ENCODE measurements around the gene RFX8.

RFX8 gene

DNA sequence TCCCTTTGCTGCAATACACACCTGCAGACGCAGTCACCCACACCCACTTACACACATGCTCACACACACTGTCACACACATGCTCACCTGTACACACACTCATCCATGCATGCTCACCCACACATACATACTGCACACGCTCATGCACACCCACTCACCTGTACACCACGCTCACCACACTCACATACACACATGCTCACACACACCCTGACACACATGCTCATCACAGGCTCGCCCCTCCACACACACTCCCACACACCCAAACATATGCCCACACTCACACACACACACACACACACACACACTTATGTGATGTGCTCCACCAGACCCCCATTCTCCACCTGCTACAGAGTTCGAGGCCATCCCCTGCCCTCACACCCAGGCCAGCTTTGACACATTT lies 64.8 kb downstream of the RFX8 start:
- DNase-seq (ENCODE audit: low read depth in 2 of 2), result no peak

DNA sequence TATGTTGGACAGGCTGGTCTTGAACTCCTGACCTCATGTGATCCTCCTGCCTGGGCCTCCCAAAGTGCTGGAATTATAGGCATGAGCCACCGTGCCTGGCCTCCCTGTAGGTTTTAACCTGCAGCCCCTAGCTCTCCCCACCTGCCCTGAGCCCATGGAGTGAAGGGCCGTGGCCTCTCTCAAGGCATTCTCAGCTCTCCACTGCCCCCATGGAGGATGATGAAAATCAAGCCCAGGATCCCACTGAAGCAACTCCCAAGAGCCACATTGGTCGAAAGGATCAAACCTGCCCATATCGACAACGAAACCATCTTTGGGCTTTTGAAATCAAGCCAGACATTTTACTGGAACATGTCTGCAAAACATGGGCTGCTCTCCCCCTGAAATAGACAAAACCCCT lies 65.2 kb downstream of the RFX8 start:
- DNase-seq (ENCODE audit: low read depth in 2 of 2), result no peak

DNA sequence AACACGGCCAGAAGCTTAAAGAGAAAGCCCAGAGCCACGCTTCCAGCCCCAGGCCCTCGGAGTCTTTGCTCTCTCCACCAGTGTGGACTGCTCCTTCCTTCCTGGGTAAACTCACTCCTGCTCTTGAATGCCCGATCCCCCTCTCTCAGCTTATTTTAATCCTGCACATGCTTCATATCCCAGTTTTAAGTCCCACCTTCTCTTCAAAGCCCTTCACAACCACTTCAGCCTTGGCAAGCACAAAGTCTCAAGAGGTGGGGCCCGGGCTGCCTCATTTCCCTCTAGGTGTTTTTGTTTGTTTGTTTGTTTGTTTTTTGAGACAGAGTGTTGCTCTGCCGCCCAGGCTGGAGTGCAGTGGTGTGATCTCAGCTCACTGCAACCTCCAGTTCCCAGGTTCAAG lies 66.0 kb downstream of the RFX8 start:
- no peak for DNase-seq (ENCODE audit: low read depth in 2 of 2)

DNA sequence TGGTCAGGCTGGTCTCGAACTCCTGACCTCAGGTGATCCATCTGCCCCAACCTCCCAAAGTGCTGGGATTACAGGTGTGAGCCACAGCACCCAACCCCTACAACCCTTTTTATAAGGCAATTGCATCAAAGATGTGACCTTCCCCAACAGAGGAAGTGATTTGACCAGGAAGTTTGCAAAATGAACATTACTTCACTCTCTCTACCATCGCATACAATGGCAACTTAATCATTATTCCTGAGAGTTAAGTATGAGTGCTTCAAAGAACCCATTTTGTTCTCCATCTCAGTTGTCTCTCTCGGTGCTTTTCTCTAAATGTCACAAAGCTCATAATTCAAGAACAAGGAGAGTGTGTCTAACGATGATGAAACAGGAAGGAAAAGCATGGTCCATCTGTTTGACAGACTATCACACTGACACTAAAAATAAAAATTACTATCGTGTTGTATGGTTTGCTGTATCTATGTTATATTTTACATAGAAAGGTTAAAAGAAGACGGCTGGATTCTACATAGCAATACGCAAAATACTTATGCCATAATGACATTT lies 69.5 kb downstream of the RFX8 start:
- no peak for DNase-seq (ENCODE audit: low read depth in 2 of 2)

DNA sequence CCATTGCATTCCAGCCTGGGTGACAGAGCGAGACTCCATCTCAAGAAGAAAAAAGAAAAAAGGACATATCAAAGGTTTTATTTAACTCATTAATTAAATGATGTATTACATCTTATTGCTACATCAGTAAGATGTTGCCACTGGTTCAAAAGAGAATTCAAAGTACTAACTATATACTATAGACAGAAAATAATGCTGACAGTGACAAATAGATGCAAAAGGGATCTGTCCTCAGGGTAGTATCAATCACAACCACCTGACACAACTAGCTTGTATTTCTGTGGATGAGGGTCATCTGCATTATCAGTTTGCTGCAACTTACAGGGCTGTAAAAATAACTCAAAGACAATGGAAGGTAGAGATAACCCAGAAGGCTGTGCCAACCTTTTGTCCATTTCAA lies 71.2 kb downstream of the RFX8 start:
- DNase-seq (ENCODE audit: low read depth in 2 of 2), result no peak

DNA sequence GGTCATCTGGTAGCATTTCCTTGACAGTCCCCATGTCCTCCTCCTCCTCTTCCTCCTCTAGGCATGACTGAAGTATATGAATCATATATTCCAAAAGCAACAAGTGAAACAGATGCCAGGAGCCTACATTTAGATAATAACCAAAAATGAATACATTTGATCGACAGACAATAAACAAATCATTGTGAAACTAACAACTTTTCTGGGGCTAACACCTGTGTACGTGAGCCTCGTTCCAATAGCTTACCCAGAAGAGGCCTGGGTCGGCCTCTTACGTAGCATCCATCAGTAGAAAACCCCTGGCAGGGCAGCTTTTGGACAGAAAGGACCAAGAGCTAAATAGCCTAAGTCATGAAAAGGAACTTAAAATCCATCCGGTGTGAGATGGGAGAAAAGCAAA lies 72.3 kb downstream of the RFX8 start:
- no peak for DNase-seq (ENCODE audit: low read depth in 2 of 2)

DNA sequence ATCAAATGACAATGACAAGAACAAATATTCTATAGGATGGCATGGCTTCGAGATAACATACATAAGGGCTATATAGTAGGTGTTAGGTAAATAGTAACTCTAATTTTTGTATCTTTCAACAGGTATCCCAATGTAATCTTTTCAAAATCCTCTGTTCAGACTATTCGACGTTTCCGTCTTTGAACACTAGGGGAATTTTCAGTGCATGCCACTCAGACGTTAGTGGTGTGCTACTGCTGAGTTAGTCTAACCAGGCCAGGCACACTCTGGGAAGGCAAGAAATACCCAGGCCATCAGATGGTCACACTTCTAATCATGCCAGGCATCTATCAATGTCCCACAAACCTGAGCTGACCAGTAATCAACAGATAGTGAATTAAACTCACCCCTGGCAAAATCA lies 73.0 kb downstream of the RFX8 start:
- DNase-seq (ENCODE audit: low read depth in 2 of 2), result no peak

DNA sequence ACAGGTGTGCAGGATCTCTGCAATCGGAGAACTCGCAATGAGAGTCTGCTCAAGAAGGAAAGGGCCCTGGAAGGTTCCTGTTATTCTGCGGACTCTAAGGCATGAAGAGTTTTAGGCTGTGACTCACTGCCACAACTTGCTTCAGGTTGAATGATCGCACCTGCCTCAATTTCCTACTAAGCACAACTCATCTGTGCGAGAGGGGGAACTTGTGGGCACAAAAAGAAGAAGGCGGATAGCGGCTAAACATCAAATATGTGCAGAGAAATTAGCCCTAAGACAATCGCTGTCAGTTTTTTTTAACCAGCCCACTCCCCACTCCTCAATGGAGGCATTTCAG lies 73.6 kb downstream of the RFX8 start:
- DNase-seq (ENCODE audit: low read depth in 2 of 2), result no peak

DNA sequence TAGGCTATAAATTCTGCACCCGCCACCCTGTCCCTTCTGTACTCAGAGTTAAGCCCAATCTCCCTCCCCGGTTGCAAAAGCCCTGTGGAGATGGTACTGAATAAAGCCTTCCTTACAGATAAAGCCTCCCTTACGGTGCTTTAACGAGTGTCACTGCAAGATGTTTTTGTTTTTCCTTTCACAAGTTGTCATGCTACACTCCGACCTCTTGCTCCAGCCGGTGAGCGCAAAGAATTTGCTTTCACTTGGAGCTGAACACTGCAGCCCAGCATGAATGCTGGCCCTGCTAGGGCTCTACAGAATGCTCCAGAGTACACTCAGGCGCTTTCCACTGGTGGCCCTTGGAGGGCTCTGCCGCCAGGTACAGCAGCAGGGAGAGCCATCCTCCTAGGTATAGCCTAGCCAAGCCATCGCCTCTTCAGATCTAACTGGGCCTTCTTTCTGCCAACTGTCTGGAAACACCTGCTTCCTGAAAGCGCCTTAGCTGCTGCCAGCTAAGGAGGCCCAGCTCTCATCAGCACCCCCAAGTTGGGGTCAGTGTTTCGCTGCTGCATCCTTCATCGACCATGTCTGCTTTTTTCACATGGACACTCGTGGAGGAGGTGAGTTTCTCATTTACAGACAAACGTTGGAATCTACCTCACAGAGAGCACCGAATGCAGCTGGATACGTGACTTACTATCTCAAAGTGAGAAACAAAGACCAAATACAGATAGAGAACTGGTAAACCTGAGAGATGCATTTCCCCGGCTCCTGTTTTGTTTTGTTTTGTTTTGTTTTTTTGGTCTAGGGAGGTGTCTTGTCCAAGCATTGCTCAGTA lies 74.2 kb downstream of the RFX8 start:
- DNase-seq (ENCODE audit: low read depth in 2 of 2), result no peak

DNA sequence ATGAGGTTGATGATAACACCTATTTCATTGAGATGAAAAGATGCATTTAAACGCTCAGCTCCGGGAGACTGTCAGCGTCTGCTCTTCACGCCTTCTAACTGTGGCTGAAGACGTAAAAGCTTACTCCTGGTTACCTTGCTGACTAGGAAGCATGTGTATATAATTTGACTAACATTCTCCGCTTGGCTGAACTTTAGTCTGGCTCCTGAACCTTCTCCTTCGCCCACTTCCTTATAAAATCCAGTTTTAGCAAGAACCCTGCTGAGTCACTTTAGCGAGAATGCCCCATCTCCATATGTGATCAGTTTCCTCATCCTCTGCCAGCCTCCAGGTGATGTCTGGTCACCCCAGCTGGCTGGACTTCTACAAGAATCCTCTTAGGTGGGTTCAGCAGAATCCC lies 74.9 kb downstream of the RFX8 start:
- no peak for DNase-seq (ENCODE audit: low read depth in 2 of 2)

DNA sequence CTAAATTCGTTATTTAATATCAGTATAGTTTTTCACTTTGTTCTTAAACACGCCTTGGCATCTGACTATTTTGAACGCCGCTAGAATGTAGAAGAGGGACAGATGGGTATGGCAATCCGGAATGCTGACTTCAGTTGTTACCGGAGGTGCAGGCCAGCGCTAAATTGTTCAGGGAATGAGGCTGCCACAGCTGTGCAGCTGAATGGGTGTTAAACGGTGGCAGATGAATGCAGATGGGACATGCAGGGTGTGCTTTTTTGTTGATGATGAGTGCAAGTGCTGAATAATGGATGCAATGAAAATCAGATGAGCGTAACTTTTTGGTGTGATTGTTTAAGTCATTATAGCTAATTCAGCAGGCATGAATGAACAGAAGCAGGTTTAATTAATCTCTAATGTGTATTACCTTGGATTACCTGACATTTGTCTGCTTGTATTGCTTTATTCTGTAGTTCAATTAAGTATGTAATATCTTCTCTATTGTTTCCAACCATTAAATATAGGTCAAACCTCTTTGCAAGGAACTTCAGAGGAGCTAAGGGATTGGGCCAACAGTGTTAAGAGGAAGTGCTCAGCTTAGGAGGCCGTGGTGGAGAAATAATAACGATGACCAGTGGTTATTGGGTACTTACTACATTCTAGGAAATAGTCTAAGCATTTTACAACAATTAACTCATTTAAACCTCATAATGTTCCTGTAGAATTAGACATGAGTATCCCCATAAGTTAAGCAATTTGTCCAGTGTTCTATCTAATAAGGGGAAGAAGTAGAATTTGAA lies 75.7 kb downstream of the RFX8 start:
- DNase-seq (ENCODE audit: low read depth in 2 of 2), result no peak

DNA sequence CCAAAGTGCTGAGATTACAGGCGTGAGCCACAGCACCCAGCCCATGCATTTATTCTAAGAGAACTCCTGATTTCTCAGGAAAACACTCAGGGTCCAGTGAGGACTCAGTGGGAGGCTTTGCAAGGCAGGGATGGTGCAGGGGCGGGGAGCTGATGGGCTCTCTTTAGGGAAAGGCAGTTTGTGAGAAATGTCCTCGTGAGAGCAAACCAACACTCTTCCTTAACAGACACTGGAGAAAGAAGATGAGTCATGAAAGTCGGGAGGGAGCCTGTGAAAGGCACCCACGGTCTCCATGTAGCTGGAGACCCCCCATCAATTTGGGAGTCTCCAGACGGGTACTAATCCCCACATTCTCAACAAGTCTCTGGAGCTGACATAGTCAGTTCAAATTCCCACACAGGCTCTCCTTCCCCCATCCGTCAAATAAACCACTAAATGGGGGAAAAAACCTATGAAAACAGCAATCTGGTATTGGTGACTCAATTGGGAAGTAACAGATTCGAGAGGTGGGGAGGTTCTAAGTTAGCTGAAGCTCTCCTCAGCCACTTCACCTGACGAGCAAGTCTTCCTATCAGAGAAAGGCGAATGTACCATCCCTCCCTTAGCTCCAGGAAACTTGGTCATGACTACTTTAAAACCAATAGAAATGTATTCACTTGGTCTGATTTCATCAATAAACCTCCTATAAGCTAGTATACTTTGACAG lies 76.6 kb downstream of the RFX8 start:
- DNase-seq (ENCODE audit: low read depth in 2 of 2), result no peak

DNA sequence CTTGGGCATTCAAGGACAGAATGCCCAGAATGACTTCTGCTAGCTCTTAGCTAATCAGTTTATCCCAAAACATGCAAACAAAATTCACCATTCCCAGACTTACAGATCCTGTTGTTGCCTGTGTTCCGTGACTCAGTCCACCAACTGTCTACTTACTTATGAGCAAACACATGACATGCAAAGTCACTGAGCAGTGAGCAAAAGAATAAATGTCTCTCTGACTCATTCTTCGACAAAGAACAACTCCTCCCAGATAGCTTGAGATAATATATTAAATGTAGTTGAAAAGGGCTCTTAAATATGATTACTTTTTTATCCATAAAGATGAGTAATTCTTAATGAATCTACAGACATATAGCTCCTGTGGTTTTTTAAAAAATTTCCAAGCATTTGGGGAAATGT lies 78.6 kb downstream of the RFX8 start:
- DNase-seq (ENCODE audit: low read depth in 2 of 2), result no peak

DNA sequence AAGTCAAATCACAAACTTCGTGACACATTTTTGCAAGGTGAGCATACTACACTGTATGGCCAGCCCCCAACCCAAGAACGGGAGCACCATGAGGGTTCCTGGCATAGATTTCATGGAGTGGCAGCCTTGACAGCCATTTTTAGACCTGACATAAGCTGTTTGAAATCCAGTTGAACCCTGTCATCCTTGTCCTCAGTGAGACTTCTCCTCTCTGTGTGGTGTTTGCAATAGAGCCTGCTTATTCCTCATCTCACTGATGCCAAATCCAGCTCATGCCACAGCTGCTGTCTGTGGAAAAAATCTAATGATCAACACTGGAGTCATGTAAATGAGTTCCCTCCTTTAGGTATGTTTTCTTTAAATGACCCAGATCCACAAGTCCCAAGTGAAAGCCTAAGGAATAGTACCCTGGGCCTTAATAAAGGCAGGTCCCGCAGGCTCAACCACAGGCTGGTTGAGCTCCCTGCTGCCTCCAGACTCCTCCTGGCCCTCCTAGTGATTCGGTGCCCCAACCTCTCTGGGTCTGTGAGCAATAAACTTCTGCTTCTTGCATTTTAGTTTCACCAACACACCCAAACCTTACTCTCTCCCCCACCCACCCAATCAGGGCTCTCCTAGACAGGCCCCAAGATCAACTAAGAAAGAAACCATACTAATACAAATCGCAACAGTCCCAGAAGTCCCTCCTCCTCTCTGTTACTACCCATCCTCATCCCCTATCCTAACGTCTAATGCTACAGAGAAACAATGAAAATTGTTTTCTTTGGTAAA lies 79.2 kb downstream of the RFX8 start:
- DNase-seq (ENCODE audit: low read depth in 2 of 2), result no peak

DNA sequence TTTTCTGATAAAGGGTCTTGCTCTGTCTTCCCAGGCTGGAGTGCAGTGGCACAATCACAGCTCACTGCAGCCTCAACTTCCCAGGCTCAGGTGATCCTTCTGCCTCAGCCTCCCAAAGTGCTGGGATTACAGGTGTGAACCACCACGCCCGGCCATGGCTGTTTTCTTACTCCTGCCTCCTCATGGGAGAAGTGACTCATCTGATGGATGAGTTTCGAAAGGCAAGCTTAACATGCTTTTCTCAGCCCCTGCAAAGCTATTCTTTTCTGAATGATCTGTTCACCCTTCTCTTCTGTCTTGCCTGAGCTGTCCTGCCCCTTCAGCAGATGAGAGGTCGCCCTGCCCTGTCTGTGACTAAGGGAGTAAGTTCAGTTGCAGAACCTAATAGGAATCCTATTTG lies 86.7 kb downstream of the RFX8 start:
- DNase-seq (ENCODE audit: low read depth in 2 of 2), result no peak

DNA sequence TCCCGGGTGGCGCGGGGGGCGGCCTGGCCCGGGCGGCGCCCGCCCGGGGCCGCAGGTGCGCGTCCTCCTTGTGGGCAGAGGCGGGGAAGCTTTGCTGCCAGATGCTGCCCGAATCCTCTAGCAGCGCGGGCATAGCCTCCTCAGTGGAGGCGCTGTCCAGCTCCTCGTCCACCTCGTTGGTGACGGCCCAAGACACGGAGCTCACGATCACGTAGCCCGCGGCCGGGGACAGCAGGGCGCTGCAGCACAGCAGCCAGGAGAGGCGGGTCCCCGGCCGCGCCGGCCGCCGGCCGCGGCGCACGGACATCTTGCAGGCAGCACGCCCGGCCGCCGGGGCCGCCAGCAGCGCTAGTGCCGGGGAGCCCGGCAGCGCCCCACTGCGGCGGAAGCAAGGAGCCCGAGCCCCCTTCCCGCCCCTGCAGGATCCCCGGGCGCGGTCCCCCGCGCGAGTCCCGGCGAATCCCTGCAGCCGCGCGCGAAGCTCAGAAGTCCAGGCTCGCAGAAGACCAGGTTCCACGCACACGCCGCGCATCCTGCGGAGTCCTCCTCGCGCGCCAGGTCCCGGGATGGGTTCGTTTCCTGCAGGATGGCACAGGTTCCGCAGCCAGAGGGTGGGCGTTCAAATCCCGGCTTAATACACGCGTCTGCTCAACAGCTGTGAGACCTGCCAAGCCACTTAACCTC lies 87.6 kb downstream of the RFX8 start, which contains the start of gene CREG2:
Gene CREG2 (minus strand): TSS at position 353 of the 684 bp plus-strand sequence. CDS start 46 bp downstream, at position 307.
- peak in 1 of 2 donors; percentile 6 for DNase-seq (ENCODE audit: low read depth in 2 of 2)

DNA sequence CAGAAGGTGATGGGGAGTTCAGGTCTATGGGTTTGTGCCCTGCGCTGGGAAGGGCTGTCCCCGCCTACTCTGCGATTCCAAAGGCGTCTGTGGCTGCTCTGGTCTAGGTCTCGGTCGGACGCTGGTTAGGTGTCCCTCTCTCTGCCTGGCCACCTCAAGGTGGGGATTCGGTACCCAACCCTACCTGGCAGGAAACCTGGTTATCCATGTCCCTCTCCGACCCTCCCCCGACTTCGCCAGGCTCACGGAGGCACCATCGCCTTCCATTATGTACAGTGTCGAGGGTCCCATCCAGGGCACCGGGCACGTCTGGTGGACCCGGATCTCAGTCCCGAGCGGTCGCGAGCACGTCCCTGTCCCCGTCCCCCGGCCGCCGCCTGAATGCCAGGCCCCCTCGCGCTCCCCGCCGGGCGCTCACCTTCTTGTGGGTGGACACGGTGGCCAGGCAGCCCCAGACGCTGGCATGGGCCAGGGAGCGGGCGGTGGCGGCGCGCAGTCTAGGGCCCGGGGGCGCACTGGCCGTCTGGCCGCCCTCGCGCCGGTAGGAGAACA lies 88.2 kb downstream of the RFX8 start:
- no peak for DNase-seq (ENCODE audit: low read depth in 2 of 2)

DNA sequence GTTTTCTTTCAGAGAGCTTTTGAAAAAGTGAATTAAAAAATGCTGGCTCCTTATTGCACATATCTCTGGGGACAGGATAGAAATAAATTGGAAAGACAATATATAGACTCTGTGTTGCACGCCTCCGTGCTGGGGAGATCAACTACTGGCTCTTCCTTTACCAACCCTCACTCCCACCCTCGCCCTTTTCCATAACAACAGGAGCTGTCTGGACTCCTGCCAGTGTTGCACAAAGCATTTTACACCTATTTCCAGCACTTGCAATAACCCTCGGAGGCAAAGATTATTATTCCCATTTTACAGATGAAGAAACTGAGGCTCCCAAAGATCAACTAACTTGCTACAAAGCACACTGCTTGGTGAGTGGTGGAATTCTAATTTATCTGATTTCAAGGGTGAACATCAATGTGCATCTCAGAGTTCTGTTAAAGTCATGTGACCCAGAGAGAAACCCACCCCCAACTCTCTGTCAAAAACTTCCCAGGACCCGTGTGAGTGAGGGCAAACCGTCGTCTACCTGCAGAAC lies 91.8 kb downstream of the RFX8 start:
- no peak for DNase-seq (ENCODE audit: low read depth in 2 of 2)

DNA sequence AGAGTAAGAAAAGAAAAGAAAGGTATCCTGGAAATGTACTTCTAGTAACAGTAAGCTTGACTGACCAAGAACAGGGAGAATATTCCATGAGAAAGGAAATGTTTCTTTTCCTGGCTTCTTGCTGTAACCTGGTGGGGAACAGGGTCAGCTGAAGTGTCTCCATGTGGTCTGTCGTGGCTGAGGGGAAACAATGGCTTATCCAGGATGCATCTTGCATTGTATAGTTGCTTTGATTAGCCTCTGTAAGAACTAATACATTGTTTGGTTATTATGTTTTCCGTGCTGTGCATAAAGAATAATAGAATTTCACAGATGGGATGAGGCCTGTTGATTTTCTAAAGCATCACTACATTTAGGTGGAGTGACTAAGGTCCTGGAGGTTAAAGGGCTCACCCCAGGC lies 92.5 kb downstream of the RFX8 start:
- DNase-seq (ENCODE audit: low read depth in 2 of 2), result no peak

DNA sequence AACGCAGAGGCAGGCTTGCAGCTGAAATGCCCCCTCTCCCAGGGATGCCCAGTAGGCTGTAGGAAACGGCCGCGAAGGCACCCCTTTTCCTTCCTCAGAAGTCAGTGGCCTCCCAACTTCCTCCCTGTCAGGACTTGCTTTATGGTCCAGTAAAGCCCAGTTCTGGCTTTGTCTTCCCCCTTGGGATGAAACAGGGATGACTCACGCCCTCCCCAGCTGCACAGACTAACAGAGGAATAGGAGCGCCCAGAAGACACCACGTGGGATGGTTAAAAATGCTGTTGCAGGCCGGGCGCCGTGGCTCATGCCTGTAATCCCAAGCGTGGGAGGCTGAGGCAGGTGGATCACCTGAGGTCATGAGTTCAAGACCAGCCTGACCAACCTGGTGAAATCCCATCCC lies 94.5 kb downstream of the RFX8 start:
- no peak for DNase-seq (ENCODE audit: low read depth in 2 of 2)

All from stimulated activated CD8-positive, alpha-beta memory T cell treated with anti-CD3 and anti-CD28 coated beads, Interleukin-15, amount 100 ng/mL, for 4 hours (primary cell).